Activated CD4-positive, alpha-beta T cell treated with anti-CD3 and anti-CD28 coated beads, Interleukin-2, Interleukin-4, amounts not matched to agents 100 ng/mL and 50 ng/mL, durations not matched to agents 16 hours and 8 hours (primary cell): ENCODE results near the gene SERPINB13.
"Not testable (repeated sequence)": the region's sequence is repeated elsewhere in the genome, so short reads cannot be mapped to it uniquely, and the experiment has no call there.

Experiments used
- DNase-seq: peaks from one replicate; pipeline ENCODE4 v3.0.0-alpha.2; 2020; ENCODE audit warnings: low spot score

SERPINB13 gene

GRCh38 chr18:63590373-63590772 is 3.2 kb downstream of the SERPINB13 start:
- no peak for DNase-seq

- no peak for DNase-seq
These were observed 4.0 kb downstream of the SERPINB13 start for GRCh38 chr18:63590966-63591695.

- DNase-seq: no peak
These were observed 4.6 kb downstream of the SERPINB13 start for GRCh38 chr18:63591725-63592124.

DNA sequence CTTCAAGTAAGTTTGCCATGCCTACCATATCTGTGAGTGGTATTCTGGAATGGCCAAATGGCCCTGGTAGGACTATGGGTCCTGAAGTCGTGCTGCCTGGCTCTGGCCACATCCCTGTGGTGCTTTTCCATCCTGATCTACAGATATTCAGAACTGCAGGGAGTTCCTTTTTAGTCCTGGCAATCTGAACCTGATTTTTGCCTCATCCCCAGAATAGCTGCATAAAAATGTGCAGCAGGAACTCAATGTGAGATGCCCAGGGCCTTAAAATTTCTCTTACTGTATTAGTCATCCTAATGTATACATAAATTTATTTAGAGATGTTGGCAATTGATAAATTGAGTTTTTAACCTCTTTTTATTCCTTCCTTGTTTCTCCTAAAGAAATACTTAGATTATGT is 5.3 kb downstream of the SERPINB13 start:
- no peak for DNase-seq

DNA sequence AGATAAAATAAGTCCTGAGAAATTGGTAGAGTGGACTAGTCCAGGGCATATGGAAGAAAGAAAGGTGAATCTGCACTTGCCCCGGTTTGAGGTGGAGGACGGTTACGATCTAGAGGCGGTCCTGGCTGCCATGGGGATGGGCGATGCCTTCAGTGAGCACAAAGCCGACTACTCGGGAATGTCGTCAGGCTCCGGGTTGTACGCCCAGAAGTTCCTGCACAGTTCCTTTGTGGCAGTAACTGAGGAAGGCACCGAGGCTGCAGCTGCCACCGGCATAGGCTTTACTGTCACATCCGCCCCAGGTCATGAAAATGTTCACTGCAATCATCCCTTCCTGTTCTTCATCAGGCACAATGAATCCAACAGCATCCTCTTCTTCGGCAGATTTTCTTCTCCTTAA is 9.8 kb downstream of the SERPINB13 start:
- no peak for DNase-seq

DNA sequence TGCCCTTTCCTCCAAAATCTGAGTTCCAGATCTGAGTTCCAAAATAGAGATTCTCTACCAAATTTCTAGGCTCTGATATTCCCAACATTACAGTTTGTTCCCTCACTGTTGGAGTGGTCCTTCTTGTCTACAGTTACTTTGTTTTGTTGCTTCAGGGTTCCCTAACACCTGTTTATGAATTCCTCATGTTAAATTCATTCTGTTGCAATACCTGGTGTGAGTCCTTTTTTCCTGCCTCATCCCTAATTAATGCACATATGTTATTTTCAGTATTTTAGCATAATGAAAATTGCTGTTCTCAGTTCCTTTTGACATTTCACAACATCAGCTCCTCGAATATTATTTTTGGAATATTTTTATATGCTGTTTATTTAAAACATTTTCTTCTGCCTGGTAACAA is 16.2 kb downstream of the SERPINB13 start:
- DNase-seq: no peak

GRCh38 chr18:63603772-63604171 is 16.6 kb downstream of the SERPINB13 start:
- no peak for DNase-seq

DNA sequence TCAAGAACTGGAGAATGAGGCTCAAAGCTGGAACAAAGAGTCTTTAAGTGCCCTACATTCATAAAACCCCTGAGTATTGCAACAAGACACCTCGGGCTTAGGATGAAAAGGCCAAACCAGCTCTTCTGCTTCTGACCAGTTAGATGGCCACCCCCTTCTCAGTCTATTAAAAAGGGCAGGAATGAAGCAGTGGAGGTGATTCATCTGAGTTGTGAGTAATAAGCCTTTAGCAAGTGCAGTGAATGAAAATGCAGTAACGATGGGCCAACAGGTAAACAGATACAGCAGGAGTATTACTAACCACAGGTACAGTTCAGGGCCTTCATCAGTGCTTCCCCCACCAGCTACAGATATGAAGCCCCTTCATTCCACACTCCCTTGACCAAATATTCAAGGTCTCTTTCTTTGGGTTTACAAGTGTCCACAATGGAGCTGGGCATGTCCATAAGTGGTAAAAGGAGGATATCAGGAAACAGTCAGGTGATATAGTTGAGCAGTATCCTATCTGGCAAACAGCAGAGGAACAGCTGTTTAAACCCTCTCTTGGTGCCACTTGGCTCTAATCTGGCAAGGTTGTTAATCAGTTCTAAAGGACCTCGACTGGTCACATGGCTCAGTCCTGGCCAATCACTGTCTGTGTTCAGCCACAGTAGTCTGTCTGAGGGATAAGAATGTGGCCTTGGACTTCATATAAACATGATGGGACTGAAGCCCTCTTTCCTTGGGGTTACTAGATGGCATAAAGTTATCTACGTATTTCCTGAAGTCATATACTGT is 17.8 kb downstream of the SERPINB13 start:
- no peak for DNase-seq

DNA sequence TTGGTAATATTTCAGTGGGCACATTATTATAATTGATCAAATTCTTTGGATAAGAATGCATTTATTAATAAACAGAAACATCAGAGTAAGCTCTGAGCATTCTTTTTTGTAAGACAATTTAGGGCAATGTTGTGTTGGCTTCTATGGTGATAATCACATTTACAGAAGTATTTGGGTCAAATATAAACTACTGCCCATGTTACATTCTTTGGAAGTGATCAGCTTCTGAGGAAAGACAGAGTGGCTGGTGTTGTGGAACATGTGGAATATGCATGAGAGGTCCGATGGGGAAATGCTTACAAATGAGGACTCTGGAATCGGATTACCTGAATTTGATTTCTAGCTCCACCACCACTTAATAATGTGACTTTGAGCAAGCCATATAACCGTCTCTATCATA is 19.4 kb downstream of the SERPINB13 start:
- no peak for DNase-seq

GRCh38 chr18:63613420-63613819 is 26.3 kb downstream of the SERPINB13 start:
- DNase-seq: no peak

DNA sequence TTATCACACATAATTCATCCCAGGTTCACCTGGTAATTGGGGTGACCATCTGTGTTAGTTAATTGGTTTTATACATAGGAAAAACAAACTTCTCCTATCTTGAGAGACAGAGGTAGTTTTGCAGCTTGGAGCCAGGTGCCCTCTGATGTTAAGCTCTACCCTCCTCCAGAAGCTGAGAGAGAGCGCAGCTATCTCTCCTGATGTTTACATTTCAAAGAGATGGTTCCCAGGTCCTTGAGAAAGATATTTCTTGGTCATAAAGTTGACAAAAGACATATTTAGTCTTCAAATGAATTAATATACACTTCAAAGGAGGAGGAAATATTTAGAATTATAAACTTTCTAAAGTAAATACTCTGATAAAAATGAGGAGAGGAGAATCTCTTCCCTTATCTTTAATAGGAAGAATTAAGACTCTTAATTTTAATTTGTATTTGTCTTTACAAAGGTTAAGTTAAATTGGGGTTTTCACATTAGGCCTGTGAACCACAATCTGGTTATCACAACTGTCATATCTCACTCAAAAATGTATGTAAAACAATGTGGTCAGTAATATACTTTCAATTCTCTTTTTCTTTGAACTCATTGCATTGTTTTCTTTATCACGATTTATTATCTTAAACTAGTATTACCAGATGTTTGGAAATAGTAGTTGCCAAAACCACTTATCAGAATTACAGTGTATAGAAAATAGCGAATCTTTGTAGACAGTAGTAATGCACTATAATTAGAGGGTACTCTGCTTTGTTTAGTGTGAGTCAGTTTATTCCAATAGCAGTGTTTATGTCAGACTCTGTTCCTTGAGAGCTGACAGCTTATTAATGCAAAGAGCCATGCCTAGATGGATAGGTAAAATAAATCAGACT is 30.1 kb downstream of the SERPINB13 start:
- DNase-seq: no peak

DNA sequence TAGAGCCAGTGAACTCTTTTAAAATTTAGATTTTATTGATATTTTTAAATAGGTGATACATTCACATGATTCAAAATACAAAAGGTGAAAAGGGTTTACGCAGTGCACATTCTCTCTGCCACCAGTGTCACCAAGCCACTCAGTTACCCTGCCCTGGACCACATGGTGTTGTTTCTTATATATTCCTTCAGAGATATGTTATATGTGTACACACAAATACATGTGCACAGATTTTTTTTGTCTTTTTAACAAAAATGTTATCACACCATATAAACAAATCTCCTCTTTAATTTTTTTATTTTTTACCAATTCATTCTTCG is 30.7 kb downstream of the SERPINB13 start:
- no peak for DNase-seq

- no peak for DNase-seq
These were observed 32.5 kb downstream of the SERPINB13 start for GRCh38 chr18:63619661-63620060.

- no peak for DNase-seq
These were observed 37.7 kb downstream of the SERPINB13 start for GRCh38 chr18:63624863-63625262.

- no peak for DNase-seq
These were observed 39.3 kb downstream of the SERPINB13 start for GRCh38 chr18:63626431-63626830.

DNA sequence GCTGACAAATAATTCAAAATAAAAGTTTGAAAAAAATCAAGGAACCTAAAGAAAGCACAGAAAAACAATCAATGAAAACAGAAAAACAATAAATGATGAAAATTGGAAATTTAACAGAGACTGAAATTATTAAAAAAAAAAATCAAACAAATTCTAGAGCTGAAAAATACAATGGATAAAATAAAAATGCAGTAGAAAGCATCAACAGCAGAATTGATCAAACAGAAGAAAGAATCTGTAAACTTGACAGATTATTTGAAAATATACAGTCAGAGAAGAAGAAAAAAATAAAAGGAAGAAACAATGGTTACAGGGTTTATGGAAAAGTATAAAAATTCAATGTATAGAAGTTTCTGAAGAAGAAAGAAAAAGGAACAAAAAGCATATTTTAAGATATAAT is 40.7 kb downstream of the SERPINB13 start:
- no peak for DNase-seq

- no peak for DNase-seq
These were observed 50.6 kb downstream of the SERPINB13 start for GRCh38 chr18:63637703-63638102.

GRCh38 chr18:63641157-63641680 is 54.1 kb downstream of the SERPINB13 start:
- DNase-seq: not testable (repeated sequence)

- DNase-seq: not testable (repeated sequence)
These were observed 55.7 kb downstream of the SERPINB13 start for GRCh38 chr18:63642668-63643356.

GRCh38 chr18:63644142-63644541 is 57.0 kb downstream of the SERPINB13 start, which contains the start of gene SERPINB4:
Gene SERPINB4 (minus strand): TSS chr18:63644256. CDS start chr18:63643577, 679 bp downstream.
- not testable (repeated sequence) for DNase-seq

DNA sequence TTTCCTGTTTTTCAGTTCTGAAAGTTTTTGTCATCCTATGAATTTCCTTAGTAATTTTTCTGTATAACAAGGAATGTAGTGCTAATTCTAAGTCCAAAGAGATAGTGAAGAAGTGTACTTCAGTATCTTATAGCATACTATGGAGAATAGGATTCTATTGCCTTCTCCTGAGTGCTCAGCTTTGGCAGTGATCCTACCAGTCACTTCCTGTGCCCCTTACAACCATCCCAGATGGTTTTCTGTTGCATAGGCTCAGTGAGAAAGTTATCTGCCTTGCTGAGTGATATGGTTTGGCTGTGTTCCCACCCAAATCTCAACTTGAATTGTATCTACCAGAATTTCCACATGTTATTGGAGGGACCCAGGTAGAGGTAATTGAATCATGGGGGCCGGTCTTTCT is 57.6 kb downstream of the SERPINB13 start:
- DNase-seq: not testable (repeated sequence)

- no peak for DNase-seq
These were observed 59.8 kb downstream of the SERPINB13 start for GRCh38 chr18:63646936-63647335.
